Left renal pelvis (tissue), 4 donors: ENCODE measurements around the gene SYT12. TPM values are rescaled to one million over a fixed set of nuclear protein-coding genes. Genes with fewer than 3 reads are reported as not detected.

ENCODE experiments used
- DNase-seq, 4 donors: peaks; one replicate each; pipeline ENCODE4 v3.0.0-alpha.2; 2013; ENCODE audit warnings: low read depth in 4 of 4, low spot score in 3 of 4
- polyA plus RNA-seq, 4 donors: library from polyadenylated mRNA; unstranded; fragments of 120-200 nt; gene quantifications; one replicate each; pipeline ENCODE4 v1.2.1, GENCODE V29; 2013; ENCODE audit not compliant: insufficient read length in 4 of 4

The SYT12 gene
- polyA plus RNA-seq, 4 donors = 0.09 to 0.47 (median 0.15) TPM

DNA sequence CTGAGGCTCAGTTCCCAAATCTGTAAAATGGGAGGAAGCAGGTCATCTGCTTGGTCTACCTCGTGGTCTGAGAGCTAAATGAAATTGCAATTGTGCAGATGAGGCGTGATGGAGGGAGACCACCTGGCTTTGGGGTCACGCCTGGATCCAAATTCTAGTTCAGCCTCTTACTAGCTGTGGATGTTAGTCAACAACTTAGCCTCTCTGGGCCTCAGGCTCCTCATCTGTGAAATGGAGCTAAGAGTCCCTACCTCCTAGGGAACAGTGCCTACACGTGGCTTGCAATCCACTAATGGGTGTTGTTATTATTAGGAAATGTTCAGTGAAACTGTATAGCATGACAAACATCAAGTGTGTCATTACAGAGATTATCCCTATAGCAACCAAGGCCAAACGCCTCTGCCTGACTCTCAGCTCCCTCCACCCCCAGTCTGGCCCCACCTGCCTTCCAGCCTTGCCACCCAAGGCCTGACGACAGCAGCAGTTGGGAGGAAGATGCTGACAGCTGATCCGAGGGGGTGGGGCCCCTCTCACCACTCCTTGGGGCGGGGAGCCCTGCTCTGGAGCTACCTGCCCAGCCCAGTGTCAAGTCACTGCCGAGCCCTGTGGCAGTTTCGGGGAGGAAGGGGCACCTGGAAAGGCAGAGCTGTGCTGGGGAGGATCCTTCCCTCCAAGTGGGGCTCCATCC lies 32.0 kb downstream of the SYT12 start:
- no peak for DNase-seq

DNA sequence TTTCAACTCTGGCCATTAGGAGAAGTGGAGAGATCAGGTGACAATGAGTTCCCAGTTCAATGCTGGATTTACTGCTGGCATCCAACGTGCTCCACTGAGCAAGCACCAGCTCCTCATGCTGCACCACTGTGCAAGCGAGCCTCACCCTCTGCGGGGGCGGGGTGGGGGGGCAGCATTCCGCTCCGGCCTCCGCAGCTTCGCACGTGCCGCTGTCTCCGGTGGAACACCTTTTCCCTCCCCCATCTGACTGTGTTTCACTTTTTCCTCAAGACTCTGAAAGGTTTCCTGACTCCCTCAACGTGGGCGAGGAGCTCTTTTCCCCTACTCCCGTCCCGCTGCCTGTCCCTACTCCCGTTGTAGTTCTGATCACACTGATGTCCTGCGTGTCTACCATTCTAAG lies 32.9 kb downstream of the SYT12 start:
- peak in 1 of 4 donors; percentile 62 for DNase-seq

DNA sequence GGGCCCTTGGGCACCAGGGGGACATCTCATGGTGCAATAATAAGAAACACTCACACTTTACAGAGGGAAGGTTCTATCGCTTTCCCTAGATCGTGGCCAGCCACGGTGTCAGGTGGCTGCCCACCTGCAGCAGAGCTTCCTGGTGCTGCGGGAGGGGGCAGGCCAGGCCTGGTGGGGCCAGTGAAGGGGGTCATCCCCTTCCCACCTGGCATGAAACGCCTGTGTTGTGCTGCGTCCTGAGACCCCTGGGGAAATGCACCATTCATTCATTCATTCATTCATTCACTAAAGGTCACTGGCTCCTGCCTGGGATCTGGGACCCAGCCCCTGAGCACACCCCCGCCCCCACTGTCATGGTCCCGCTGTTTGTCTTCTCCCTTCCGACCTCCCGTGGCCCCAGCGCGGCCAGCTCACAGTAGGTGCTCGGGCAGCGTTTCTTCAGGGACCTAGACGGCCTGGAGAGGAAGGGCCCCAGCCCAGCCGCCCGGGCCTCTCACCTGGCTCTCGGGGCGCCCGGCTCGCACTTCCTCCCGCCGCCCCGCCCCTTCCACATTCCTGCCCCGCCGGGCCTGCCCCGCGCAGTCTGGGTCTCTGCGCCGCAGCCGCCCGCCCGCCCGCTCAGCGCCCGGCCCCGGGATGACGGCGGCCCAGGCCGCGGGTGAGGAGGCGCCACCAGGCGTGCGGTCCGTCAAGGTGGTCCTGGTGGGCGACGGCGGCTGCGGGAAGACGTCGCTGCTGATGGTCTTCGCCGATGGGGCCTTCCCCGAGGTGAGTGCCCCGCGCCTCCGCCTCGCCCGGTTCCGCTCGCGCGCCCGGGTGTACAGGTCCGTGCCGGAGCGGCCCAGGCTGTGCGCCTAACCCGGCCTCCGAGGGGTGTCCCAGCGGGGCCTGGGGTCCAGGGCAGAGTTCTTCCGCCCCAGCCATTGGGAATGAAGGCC lies 33.6 kb downstream of the SYT12 start, which contains the start of gene RHOD:
RHOD (plus strand) TSS at position 581 of the 938 bp plus-strand sequence; CDS start at position 637, 56 bp downstream.
- DNase-seq = no peak

DNA sequence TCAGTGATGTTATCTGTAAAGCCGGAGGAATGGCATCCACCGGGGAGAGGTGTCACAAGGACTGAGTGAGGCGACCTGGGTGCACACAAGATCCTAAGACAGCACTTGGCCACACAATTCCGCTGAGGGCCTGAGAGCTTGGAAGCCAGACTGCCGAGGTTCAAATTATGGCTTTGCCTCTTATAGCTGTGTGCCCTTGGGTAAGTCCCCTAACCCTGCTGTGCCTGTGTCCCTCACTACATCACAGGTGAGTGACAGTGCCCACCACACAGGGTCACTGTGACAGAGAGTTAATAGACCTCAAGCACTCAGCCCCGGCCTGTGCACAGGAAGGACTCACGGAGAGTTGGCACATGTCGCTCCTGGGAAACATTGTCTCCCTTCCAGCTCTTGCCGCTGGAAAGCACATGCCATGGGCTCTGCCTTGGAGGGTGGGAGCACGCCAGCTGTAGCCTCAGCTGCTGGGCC lies 34.3 kb downstream of the SYT12 start:
- DNase-seq = no peak

DNA sequence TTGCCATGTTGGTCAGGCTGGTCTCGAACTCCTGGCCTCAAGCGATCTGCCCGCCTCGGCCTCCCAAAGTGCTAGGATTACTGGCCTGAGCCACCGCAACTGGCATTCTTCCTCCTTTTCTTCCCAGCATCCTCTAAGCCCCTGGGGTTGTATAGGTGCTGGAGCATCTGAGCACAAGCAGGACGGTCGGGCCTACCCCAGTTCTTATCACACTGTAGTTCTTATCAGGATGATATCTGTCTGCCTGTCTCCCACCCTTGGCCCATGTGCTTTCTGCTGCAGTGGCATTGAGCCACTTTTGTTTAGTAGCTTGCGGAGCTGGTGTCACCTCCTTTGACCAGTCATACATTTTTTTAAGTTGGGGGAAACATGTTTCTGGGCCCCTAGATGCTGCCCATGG lies 35.6 kb downstream of the SYT12 start:
- no peak for DNase-seq

DNA sequence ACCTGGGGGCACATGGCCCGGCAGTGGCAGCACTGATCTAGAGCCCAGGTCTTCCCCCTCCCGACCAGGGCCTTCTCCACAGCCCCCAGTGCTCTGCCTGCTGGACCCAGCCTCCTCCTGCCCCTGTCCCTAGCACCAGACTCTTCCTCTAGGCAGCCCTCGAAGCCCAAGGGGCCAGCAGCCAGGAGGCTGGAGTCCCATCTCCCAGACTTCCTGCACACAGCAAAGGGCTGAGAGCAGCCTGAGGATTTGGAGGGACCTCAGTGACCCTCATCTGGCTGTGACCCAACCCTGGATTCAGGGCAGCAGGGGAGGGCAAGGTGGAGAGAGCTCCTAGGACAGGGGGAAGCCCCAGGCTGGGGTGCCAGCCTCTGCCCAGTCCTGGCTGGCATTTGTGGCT lies 36.7 kb downstream of the SYT12 start:
- no peak for DNase-seq

DNA sequence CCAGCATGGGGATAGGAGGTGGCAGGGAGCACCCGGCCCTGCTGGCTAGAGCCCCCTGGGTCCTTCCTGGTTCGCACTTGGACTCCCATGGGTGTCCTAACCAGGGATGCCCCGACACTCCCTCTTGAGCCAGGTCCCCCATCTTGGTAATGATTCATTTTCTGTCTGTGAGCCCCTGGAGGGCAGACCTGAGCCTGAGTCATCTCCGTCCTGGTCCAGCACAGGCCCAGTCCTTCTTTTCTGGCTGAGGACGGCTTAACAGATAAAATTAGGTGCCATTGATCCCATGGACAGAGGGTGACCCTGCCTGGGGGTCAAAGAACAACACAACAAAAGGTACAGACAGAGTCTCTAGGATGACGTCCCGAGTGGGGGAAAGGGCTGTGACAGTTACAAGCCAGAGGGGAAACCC lies 37.2 kb downstream of the SYT12 start:
- no peak for DNase-seq

DNA sequence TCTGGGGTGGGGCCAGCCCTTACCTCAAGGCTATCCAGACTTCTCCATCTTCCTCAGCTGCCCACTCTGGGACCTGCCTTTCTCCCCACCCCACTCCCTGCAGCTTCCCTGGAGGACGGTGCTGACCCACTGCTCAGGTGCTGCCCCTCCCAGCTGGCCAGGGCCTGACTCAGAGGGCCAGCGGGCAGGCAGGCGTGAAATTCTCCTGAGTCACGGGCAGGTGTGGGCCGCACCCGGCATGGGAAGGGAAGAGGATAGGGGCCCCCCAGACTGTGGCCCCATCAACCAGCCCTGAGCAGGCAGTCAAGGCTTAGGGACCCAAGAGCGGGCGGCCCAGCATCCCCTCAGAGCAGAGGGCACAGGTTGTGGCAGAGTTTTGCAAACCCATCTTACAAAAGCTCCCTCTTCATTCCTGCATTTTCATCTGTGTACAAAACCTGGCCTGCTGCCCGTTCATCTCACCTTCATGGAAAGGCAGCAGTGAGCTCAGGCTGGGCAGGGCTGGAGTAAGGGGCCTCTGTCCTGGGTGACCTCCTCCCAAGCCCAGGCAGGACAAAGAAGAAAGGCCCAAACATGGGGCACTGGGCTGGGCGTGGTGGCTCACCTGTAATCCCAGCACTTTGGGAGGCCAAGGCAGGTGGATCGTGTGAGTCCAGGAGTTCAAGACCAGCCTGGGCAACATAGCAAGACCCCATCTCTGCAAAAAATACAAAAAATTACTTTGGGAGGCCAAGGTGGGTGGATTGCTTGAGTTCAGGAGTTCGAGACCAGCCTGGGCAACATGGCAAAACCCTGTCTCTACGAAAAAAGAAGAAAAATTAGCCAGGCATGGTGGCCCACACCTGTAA lies 39.8 kb downstream of the SYT12 start:
- no peak for DNase-seq

DNA sequence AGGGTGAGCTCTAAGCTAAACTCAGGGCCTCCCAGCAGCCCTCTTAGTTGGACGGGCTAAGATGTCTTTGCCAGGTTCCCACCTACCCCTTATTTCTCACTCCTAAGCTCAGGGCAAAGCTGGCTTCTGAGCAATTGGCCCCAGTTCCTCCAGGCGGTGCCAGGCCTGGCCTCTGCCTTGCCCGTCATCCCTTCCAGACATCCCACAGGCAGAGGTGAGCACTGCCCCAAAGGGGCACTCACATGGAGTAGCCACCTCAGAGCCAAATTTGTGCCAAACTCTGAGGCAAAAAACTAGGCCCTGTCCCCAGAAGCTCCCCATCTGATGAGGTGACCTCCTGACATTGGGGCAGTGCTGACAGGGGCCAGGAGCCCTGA lies 43.4 kb downstream of the SYT12 start:
- no peak for DNase-seq

DNA sequence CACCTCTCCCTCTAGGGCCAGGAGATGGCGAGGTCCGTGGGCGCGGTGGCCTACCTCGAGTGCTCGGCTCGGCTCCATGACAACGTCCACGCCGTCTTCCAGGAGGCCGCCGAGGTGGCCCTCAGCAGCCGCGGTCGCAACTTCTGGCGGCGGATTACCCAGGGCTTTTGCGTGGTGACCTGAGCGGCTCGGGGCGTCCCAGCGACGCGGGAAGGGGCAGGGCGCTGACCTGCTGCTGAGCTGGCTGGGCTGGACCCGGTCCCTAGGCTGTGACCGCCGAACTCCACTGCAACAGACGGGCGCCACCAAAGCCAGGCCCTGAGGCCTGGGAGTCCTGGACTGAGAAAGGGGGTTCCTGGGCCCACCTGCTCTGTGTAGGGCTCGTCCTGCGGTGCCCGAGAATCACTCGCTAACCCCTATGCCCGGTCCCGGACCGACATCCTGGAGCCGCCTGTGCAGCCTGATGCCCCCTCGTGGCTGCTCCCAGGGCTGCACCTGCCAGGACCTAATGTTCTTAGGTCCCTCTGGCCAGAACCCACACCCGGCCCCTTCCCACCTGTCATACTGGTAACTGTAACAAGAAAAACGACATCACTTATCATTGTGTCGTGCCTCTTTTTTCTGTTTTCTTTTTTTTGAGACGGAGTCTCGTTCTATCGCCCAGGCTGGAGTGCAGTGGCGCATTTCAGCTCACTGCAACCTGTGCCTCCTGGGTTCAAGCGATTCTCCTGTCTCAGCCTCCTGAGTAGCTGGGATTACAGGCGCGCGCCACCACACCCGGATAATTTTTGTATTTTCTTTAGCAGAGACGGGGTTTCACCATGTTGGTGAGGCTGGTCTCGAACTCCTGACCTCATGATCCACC lies 48.7 kb downstream of the SYT12 start:
- no peak for DNase-seq

DNA sequence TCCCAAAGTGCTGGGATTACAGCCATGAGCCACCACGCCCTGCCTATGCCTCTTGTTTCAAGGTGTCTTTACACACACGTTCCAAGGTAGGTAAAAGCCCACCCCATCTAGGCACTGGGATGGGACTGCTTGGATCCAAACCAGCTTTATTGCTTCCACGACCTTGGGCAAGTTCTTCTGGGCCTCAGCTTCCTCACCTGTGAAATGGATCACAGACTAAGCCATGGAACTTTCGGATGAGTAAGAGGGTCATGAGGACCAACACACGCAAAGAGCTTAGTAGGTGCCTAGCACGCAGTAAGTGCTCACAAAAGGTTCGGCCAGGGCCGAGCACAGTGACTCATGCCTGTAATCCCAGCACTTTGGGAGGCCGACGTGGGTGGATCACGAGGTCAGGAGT lies 49.4 kb downstream of the SYT12 start:
- no peak for DNase-seq

DNA sequence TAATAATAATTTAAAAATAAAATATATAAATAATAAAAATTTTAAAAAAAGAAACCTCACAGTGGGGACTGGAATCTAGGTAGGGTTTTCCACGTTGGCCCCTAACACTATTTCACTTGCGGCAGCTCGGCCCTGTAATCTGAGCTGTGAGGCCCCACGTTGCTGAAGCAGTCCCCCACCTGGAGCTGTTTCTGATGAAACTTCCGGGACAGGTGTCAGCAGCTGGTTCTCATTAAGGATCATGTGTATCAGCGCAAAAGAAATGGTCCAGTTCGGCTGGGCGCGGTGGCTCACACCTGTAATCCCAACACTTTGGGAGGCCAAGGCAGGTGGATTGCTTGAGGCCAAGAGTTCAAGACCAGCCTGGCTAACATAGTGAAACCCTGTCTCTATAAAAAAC lies 51.0 kb downstream of the SYT12 start:
- no peak for DNase-seq

DNA sequence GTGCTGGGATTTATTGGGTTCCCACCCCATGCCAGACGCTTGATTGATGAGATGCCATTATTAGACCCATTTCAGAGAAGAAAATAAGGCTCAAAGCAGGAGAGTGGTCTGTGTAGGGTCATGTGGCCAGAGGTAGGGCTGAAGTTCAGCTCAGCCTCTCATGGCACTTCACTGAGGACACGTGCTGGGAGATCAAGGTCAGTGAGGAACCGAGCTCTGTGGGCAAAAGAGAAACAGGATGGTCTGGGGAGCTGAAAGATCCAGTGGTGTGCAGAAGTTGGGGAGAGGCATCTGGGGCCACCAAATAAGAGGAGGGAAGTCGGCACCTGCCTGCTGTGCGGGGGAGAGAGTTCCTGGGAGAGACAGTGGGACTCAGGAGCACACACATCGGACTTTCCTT lies 53.3 kb downstream of the SYT12 start:
- DNase-seq = no peak

DNA sequence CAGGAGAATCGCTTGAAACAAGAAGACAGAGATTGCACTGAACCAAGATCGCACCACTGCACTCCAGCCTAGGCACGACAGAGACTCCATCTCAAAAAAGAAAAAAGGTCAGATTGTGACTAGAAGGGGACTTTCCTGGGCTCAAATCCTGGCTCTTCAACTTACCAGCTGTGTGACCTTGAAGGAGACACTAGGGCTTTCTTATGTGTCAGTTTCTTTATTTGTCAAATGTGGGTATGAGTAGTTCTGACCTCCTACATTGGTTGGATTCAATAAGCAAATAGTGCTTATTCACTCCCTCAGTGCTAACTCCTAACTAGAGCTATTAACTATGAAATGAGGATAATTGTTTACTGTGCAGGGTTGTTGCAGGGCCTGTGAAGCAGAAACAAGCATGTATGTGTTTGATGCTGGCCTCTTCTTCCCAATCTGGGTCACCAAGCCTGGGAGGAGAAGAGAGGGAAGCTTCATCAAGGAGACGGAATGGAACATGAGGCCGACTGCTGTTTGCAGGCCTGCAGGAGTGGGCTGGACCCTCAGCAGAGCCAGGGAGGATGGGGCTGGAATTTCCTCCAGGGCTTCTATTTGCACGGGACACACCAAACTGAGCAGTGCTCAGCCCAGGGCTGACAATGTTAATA lies 56.3 kb downstream of the SYT12 start:
- DNase-seq = no peak

DNA sequence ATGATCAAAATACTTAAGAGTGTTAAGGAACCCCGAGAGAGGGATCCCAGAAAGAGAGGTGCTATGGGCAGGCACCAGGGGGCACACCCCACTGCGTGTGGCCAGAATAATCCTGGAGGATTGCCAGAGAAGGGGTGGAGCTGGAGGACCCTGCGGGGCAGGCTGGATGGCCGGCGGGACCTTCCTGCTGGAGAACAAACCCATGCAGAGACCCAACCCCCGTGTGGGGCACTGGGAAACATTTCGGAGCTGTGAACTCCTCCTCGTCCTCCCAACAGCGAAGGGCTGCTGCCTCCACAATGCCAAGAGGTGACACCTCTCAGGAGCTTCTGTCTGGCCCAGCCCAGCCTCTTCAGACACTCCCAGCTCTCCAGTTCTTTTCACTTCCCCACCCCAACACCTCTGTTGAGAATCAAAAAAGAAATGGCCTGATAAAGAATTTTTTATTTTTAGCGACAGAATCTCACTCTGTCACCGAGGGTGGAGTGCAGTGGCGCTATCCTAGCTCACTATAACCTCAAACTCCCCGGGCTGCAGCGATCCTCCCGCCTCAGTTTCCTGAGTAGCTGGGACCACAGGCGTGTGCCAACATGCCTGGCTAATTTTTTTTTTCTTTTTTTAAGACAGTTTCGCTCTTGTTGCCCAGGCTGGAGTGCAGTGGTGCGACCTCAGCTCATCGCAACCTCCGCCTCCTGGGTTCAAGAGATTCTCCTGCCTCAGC lies 59.3 kb downstream of the SYT12 start:
- no peak for DNase-seq

DNA sequence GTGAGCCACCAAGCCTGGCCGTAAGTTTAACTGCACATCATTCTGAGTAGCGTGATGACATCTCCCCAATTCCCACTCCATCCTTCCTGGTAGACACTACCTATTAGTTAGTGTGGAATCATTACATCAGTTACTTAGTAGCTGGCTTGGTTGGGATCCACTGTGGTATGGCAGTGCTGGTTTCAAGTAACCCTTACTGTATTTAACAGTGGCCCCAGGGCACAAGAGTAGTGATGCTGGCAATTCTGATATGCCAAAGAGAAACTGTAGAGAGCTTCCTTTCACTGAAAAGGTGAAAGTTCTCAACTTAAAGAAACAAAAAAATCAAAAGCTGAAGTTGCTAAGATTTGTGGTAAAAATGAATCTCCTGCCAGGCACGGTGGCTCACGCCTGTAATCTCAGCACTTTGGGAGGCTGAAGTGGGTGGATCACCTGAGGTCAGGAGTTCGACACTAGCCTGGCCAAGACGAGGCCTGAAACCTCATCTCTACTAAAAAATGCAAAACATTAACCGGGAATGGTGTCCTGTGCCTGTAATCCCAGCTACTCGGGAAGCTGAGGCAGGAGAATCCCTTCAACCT lies 60.9 kb downstream of the SYT12 start:
- no peak for DNase-seq

DNA sequence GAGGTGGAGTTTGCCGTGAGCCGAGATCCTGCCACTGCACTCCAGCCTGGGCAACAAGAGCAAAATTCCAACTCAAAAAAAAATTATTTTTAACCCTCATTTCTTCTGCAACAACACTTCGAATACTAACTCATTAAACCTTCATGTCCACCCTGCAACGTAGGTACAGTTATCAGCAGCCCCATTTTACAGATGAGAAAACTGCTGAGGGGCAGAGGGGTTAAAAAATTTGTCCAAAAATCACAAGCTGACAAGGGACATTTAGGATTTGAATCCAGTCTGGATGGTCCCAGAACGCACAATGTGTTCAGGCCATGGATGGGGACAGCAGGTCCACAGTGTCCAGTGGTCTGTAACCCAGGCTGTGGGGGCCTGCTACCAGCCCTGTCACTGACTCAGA lies 62.7 kb downstream of the SYT12 start:
- DNase-seq = no peak

DNA sequence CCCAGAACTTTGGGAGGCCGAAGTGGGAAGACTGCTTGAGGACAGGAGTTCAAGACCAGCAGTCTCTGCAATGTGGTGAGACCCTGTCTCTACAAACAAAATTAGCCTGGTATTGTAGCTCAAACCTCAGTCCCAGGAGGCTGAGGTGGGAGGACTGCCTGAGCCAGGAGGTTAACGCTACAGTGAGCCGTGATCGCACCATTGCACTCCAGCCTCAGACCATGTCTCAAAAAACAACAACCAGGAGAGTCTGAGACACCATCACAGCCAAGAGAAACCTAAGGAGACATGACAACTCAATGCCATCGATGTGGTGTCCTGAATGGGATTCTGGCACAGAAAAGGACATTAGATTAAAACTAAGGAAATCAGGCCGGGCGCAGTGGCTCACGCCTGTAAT lies 67.8 kb downstream of the SYT12 start:
- no peak for DNase-seq

DNA sequence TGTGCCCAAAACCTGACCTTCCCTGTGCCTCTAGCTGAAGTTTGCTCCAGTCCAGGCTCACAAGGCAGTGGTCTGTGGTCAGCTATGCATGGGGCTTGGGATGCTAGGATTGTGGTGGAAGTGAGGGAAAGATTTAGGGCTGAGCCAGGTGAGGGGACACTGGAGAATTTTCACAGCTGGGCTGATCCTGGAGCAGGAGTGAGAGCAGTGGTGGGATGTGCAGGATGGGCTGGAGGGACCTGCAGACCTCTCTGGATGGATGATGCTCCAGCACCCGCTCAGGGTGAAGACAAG lies 72.2 kb downstream of the SYT12 start:
- DNase-seq = no peak
